Renal cortical epithelial cell (primary cell): ENCODE measurements around the gene COPS3. TPM values are rescaled to one million over a fixed set of nuclear protein-coding genes. Genes with fewer than 3 reads are reported as not detected.

Source experiments
- DNase-seq: peaks from one replicate; pipeline ENCODE4 v3.0.0-alpha.2; 2011; ENCODE audit warnings: low read depth
- total RNA-seq: library from RNA; depleted of rRNA; stranded (reverse); fragments of >200 nt; gene quantifications from 2 replicates; pipeline ENCODE4 v1.2.3, GENCODE V29; 2014

Gene COPS3
- 63.6 and 105 TPM in 2 replicates for total RNA-seq

DNA sequence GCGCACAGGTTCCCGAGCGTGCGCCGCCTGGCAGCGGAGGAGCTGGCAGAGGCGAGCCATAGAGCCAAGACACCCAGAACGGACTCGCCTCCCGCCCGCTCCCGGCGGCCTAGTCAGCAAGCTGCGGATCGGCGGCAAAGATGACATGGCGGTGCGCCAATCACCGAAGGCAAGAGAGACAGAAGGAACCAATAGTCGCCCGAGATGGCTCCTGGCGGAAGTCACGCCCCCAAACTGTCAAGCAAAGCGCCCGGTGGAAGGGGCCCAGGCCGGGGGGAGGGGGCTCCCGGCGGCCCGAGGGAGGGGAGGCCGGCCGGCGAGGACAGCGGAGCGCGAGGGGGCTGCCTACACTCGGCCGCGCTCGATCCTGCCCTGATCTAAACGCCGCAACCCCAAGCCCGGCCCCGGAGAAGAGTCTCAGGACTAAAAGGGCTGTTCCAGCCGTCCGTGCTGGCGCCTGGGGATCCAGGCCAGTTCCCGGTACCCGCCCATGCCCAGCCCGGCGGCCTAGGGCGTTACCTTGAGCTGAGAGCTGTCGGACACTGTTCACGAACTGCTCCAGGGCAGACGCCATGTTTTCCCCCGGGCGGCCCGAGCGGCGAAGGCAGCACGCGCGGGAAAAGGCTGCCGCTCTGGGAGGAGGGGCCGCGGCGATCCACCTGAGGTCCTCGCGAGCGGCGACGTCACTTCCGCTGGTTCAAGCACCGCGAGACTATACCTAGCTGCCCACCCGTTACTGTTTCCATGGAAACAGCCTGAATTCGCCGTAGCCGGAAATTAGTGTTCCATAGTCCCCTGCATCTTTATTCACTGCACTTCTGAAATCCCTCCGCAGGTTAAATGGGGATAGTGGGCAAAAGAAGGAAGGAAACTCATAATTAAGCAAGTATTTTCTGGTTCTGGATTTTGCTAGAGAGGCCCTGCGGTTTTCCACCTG, at the start of gene COPS3:
Gene COPS3, minus strand, starts transcription at position 634 of the 937 bp plus-strand sequence. Its CDS starts 60 bp downstream, at position 574.
- DNase-seq, result peak; percentile 96

DNA sequence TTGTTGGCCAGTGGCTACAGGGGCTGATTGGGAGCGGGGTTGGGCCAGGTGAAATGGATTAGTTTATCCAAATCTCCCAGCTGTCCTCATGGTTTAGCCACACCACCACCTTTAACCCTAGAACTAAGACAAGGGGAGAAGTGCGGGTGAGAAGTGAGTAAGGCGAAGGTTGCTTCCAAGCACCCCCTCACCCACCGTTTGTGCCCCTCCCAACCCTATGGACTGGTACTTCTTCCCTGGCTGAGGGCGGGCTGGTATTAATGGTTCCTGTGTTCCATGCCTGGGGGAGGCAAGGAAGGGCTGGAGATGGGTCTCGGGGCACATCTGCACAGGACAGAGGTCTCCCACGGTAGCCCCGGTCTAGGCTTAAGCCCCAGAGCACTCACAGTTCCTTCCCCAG, 47.2 kb upstream of the COPS3 start:
- no peak for DNase-seq

GRCh38 chr17:17326275-17326875, 45.3 kb upstream of the COPS3 start:
- no peak for DNase-seq

- DNase-seq, result no peak
Observed at GRCh38 chr17:17325816-17326215, 44.8 kb upstream of the COPS3 start.

DNA sequence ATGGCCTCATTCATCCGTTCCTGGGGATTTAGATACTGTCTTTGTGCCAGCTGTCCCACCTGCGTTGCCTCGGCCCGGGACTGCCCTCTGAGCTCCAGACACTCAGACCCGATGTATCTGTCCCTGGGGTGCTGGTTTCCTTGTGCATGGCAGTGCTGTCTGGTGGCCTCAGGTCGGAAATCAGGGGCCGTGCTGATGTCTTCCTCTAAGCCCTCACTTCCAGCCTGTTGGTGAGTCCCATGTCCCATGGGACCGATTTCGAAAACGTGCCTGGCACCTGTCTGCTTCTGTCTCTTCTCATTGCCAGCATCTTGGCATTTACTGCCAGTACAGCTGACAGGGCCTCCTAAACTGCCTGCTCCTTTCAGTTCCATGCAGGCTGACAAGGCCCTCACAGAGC, 44.2 kb upstream of the COPS3 start:
- no peak for DNase-seq

GRCh38 chr17:17324616-17325015, 43.6 kb upstream of the COPS3 start:
- no peak for DNase-seq

GRCh38 chr17:17322516-17323510, 41.8 kb upstream of the COPS3 start:
- no peak for DNase-seq

GRCh38 chr17:17321356-17322025, 40.4 kb upstream of the COPS3 start:
- DNase-seq, result no peak

DNA sequence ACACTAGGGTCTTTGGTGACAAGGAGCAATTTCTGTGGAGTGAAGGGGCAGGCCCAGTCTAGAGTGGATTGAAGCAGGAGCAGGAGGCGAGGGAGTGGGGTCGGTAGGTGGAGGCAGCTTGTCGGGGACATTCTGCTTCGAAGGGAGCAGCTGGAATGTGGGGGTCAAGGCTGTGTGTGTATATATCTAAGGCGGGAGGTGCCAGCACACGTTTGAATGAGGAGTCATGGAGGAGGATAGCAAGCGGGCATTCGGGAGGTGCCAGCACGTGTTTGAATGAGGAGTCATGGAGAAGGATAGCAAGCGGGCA, 39.8 kb upstream of the COPS3 start:
- no peak for DNase-seq

GRCh38 chr17:17320188-17320910, 39.3 kb upstream of the COPS3 start:
- no peak for DNase-seq

DNA sequence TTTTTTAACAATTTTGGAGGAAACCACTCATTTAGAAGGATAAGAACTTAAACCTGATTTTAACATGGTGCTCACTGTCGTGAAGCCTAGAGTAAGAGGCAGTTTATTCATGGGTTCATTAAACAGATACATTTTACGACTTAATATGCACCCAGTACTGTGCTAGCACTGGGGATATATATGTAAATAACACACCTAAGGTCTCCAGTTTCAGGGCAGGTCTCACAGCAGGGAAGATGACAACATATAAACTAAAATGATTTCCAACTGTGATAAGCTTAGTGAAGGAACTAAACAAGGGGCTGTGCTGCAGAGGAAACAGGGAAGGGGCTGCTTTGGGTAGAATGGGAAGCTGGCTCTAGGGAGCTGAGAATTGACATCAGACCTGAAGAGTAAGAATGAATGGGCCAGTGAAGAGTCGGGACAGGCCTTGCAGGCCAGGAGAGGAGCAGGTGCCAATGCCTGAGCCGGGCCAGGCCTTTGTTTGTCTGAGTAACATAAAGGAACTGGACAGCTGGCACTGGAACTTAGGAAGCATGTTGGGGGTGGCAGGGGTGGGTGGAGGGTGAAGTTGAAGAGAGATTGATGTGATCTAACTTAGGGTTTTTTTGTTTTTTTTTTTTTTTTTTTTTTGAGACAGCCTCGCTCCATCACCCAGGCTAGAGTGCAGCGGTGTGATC, 34.2 kb upstream of the COPS3 start:
- no peak for DNase-seq

- no peak for DNase-seq
Observed at GRCh38 chr17:17314501-17315071, 33.5 kb upstream of the COPS3 start.

GRCh38 chr17:17313350-17313991, 32.4 kb upstream of the COPS3 start:
- DNase-seq, result peak; percentile 43

DNA sequence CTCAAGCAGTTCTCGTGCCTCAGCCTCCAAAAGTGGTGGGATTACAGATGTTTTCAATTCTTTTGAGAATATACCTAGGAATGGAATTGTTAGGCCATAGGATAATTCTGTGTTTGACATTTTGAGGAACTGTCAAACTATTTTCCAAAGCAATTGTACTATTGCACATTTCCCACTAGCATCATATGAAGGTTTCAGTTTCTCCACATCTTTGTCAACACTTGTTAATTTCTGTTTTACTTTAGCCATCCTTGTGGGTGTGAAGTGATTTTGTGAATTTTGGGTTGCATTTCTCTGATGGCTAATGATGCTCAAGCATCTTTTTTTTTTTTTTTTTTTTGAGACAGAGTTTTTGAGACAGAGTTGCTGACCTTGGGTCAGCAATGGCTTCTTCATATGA, 28.3 kb upstream of the COPS3 start:
- no peak for DNase-seq

DNA sequence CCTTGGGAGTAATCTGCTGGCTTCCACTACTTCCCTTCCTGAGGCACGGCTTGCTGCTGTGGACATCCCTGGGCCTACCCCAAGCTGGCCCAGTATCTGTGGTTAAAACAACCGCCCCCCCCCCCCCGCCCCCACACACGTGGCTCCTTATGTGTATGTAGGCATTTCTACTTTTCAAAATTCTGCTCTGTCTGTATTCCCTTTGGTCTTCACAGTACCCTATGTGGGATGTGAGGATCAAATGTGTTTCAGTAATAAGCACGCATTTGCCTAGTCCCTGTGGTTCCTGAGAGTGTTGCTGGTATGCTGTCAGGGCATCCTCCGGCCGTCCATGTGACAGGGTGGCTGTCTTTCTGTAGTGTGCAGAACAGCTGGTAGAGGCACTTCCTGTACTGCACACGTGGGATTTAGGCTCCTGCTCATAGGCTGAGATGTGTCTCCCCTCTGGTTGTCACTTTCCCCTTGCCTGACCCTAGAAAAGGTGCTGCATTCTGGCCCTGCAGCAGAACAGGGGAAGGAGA, 24.3 kb upstream of the COPS3 start:
- DNase-seq, result no peak

DNA sequence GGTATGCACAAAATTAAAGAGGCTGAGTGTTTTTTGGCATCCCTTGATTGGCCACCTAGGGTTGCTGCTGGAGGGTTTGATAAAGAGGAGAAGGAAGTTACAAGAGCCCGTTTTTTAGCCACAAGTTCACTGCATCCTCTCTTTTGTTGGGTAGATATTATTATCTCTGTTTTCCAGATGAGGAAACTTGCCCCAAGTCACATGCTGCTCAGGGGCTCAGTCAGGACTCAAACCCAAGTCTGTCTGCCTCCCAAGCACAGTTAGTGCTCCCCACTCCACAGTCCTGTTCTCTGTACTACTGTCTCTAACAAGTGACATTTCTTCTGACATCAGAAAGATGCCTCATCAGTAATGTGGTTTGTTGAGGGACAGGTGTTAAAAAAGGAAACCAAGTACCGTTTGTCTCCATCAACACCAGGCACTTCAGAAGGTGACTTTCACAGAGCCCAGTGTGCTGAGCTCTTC, 23.5 kb upstream of the COPS3 start:
- DNase-seq, result no peak

- DNase-seq, result no peak
Observed at GRCh38 chr17:17303847-17304490, 22.9 kb upstream of the COPS3 start.

- DNase-seq, result peak; percentile 6
Observed at GRCh38 chr17:17303010-17303846, 22.2 kb upstream of the COPS3 start, which contains the start of gene NT5M. Gene NT5M, plus strand, starts transcription at chr17:17303373. Its CDS starts 178 bp downstream, at chr17:17303551.
